SK-N-SH (cell line): Measurements from ENCODE around the gene FOXP1. TPM values are rescaled to one million over a fixed set of nuclear protein-coding genes. Genes with fewer than 3 reads are reported as not detected.

Experiments
- CTCF ChIA-PET: fragments of 300-600, 350-600 bp; formaldehyde crosslinking; extraction: SDS; loops from one replicate; lab custom pipeline; 2021; lab: Yijun Ruan, JAX
- POLR2A ChIA-PET: fragments of 350-600 bp; sonication (Branson Sonifier 250); formaldehyde crosslinking; extraction: SDS; loops from one replicate; lab custom pipeline; 2020; ENCODE audit warnings: antibody characterized with exemption, inconsistent platforms; lab: Yijun Ruan, JAX
- DNase-seq: peaks from one replicate; pipeline ENCODE4 v3.0.0; 2012
- H2AFZ ChIP-seq: fragments of 200-600 bp; sonication (generic); 2 replicates; pipeline ENCODE4 v1.8.1; 2016; ENCODE audit warnings: antibody characterized with exemption, mild to moderate bottlenecking, low read depth
- H3F3A ChIP-seq: fragments of 200-600 bp; sonication (generic); replicated peaks from 2 replicates; pipeline ENCODE3; 2016; ENCODE audit warnings: antibody characterized with exemption, mild to moderate bottlenecking; ENCODE audit not compliant: insufficient read depth
- H3K27ac ChIP-seq, 2 experiments: fragments of 200-500 bp in 1 of 2; fragments of 200-600 bp in 1 of 2; sonication (Bioruptor generic) in 1 of 2; sonication (generic), shearing (Covaris generic) in 1 of 2; 2 replicates each; pipeline versions ENCODE4 v1.5.1 to v1.6.1; 2014 to 2016; ENCODE audit warnings: low read depth in 2 of 2, inconsistent platforms in 1 of 2, low read length in 1 of 2, mild to moderate bottlenecking in 1 of 2, mixed read lengths in 1 of 2
- H3K27me3 ChIP-seq: fragments of 200-600 bp; sonication (generic), shearing (Covaris generic); 2 replicates; pipeline ENCODE4 v1.6.1; 2016; ENCODE audit warnings: mixed run types; ENCODE audit not compliant: insufficient read depth
- H3K36me3 ChIP-seq, 2 experiments: fragments of 200-500 bp in 1 of 2; fragments of 200-600 bp in 1 of 2; sonication (Bioruptor generic) in 1 of 2; sonication (generic) in 1 of 2; replicated peaks in 1 of 2; 2 replicates each; pipeline versions ENCODE3 to v1.5.1; 2014 to 2016; ENCODE audit warnings: low read length in 1 of 2, mild to moderate bottlenecking in 1 of 2; ENCODE audit not compliant: insufficient read depth in 2 of 2, control insufficient read depth in 1 of 2
- H3K4me1 ChIP-seq, 2 experiments: fragments of 200-500 bp in 1 of 2; fragments of 200-600 bp in 1 of 2; sonication (Bioruptor generic) in 1 of 2; sonication (generic), shearing (Covaris generic) in 1 of 2; 2 replicates each; pipeline versions ENCODE4 v1.5.1 to v1.6.1; 2014 to 2016; ENCODE audit warnings: low read depth in 1 of 2, low read length in 1 of 2, mixed run types in 1 of 2; ENCODE audit not compliant: insufficient read depth in 2 of 2, control insufficient read depth in 1 of 2
- H3K4me2 ChIP-seq: fragments of 200-600 bp; sonication (generic), shearing (Covaris generic); 2 replicates; pipeline ENCODE4 v1.6.1; 2017; ENCODE audit warnings: mixed run types
- H3K4me3 ChIP-seq, 2 experiments: fragments of 200-500 bp in 1 of 2; fragments of 200-600 bp in 1 of 2; sonication (Bioruptor generic) in 1 of 2; sonication (generic), shearing (Covaris generic) in 1 of 2; 2 replicates each; pipeline versions ENCODE4 v1.5.1 to v1.8.1; 2014 to 2016; ENCODE audit warnings: low read depth in 2 of 2, inconsistent platforms in 1 of 2, low read length in 1 of 2, mild to moderate bottlenecking in 1 of 2, mixed read lengths in 1 of 2, moderate library complexity in 1 of 2
- H3K79me2 ChIP-seq: fragments of 200-600 bp; sonication (generic); 2 replicates; pipeline ENCODE4 v1.8.1; 2017; ENCODE audit warnings: mild to moderate bottlenecking; ENCODE audit not compliant: insufficient read depth
- H3K9ac ChIP-seq: fragments of 200-600 bp; sonication (generic); 2 replicates; pipeline ENCODE4 v1.6.1; 2017; ENCODE audit warnings: mixed run types
- H3K9me2 ChIP-seq: fragments of 200-600 bp; sonication (generic); 2 replicates; pipeline ENCODE4 v1.6.1; 2017; ENCODE audit warnings: mixed run types
- H3K9me3 ChIP-seq: fragments of 200-600 bp; sonication (generic); 2 replicates; pipeline ENCODE4 v1.6.1; 2017; ENCODE audit warnings: mixed run types, mild to moderate bottlenecking, moderate library complexity
- H4K20me1 ChIP-seq: fragments of 200-600 bp; sonication (generic); 2 replicates; pipeline ENCODE4 v1.6.1; 2017; ENCODE audit warnings: mild to moderate bottlenecking, mixed run types; ENCODE audit not compliant: insufficient read depth
- CHD2 ChIP-seq: fragments of 150-350 bp; IDR thresholded peaks from 2 replicates; pipeline ENCODE4 v1.6.1; 2018; ENCODE audit warnings: low read length; ENCODE audit not compliant: partially characterized antibody
- ELF1 ChIP-seq: IDR thresholded peaks from 2 replicates; pipeline ENCODE4 v1.4.0; 2012
- EP300 ChIP-seq, 2 experiments: IDR thresholded peaks; 2 replicates each; pipeline versions ENCODE4 v1.4.0 to v1.6.1; 2012; ENCODE audit warnings: borderline replicate concordance in 1 of 2, low read depth in 1 of 2, low read length in 1 of 2
- EZH2phosphoT487 ChIP-seq: fragments of 200-600 bp; sonication (generic); IDR thresholded peaks from 2 replicates; pipeline ENCODE4 v1.6.1; 2017; ENCODE audit warnings: low read depth, mixed run types, mild to moderate bottlenecking, antibody characterized with exemption, moderate library complexity, borderline replicate concordance
- FOSL2 ChIP-seq: IDR thresholded peaks from 2 replicates; pipeline ENCODE4 v1.4.0; 2012; ENCODE audit warnings: low read depth, mild to moderate bottlenecking, moderate library complexity, borderline replicate concordance
- GATA2 ChIP-seq: sonication (generic); formaldehyde crosslinking; IDR thresholded peaks from 2 replicates; pipeline ENCODE4 v1.5.0; 2020; ENCODE audit warnings: mild to moderate bottlenecking, missing genetic modification reagents
- JUND ChIP-seq: IDR thresholded peaks from 2 replicates; pipeline ENCODE4 v1.4.0; 2012
- MEF2A ChIP-seq: IDR thresholded peaks from 2 replicates; pipeline ENCODE4 v1.4.0; 2012; ENCODE audit warnings: low read depth, borderline replicate concordance
- MXI1 ChIP-seq: IDR thresholded peaks from 2 replicates; pipeline ENCODE4 v1.6.1; 2012; ENCODE audit warnings: mild to moderate bottlenecking, low read depth, low read length, improper control_type of control experiment
- NFIC ChIP-seq: IDR thresholded peaks from 2 replicates; pipeline ENCODE4 v1.4.0; 2012; ENCODE audit warnings: borderline replicate concordance
- POLR2AphosphoS5 ChIP-seq: IDR thresholded peaks from 2 replicates; pipeline ENCODE4 v1.6.1; 2012; ENCODE audit warnings: low read depth, low read length
- RFX5 ChIP-seq: IDR thresholded peaks from 2 replicates; pipeline ENCODE4 v1.6.1; 2012; ENCODE audit warnings: mild to moderate bottlenecking, improper control_type of control experiment, low read length
- RXRA ChIP-seq: IDR thresholded peaks from 2 replicates; pipeline ENCODE4 v1.4.0; 2012; ENCODE audit warnings: low read depth, mild to moderate bottlenecking, borderline replicate concordance
- SMC3 ChIP-seq: IDR thresholded peaks from 2 replicates; pipeline ENCODE4 v1.6.1; 2012; ENCODE audit warnings: low read depth, low read length, improper control_type of control experiment
- TAF1 ChIP-seq: IDR thresholded peaks from 2 replicates; pipeline ENCODE4 v1.6.1; 2012; ENCODE audit warnings: low read depth, mild to moderate bottlenecking, low read length, moderate library complexity, borderline replicate concordance
- TCF12 ChIP-seq: IDR thresholded peaks from 2 replicates; pipeline ENCODE4 v1.4.0; 2012
- TEAD4 ChIP-seq: IDR thresholded peaks from 2 replicates; pipeline ENCODE4 v1.4.0; 2012; ENCODE audit warnings: mild to moderate bottlenecking, borderline replicate concordance; ENCODE audit not compliant: insufficient read depth
- YY1 ChIP-seq: IDR thresholded peaks from 2 replicates; pipeline ENCODE4 v1.4.0; 2012; ENCODE audit warnings: low read depth, mild to moderate bottlenecking
- WGBS: methylation state at CpG from one replicate; pipeline ENCODE4 v1.1.6; 2017; ENCODE audit warnings: low lambda C conversion rate; 5-methylcytosine and 5-hydroxymethylcytosine counted together
- polyA plus RNA-seq, 3 experiments: library from polyadenylated mRNA; depleted of rRNA; stranded (reverse); fragments of >200 nt; gene quantifications; 2 replicates each; pipeline ENCODE4 v1.2.3, GENCODE V29; 2012
- TF ChIP-seq, protein P1 (sequence below): IDR thresholded peaks from 2 replicates; pipeline ENCODE4; 2012
- TF ChIP-seq, protein P2 (sequence below): IDR thresholded peaks from 2 replicates; pipeline ENCODE4 v1.4.0; 2012; ENCODE audit warnings: low read depth
- TF ChIP-seq, protein P3 (sequence below): fragments of 150-350 bp; IDR thresholded peaks from 2 replicates; pipeline ENCODE4 v1.6.1; 2017; ENCODE audit warnings: antibody characterized with exemption, low read length, low read depth, borderline replicate concordance
- TF ChIP-seq, protein P4 (sequence below): IDR thresholded peaks from 2 replicates; pipeline ENCODE4 v1.4.0; 2012; ENCODE audit warnings: low read depth, borderline replicate concordance

FOXP1 gene
- polyA plus RNA-seq, 1 of the 3 experiments (the other 2 are of a cell fraction): 8.8 TPM

DNA sequence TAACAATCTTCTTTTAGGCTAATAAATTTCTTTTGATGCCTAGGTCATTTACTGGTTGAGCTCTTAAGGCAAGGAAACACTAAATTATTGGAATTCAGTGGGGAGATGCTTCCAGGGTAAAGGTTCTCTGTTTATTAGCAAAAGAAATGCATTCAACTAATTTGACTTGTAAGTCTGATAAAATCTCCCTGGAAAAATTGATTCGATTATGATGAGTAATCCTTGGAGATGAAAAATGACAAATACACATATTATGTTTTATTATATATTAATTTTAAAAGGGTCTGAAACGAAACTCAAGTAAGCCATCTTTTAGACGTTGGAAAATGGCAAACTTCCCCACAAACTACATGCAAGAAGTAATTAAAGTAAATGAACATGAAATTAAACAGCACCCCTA lies 328.0 kb downstream of the FOXP1 start:
- POLR2A ChIA-PET: no interaction called here
- Histone ChIP-seq H3K27ac (peak overlapping the region in 1 of 2 experiments; percentile 99; a peak in 2 of 4 replicates), H3K4me3 (no peak overlapping the region), H3K9me2 (no peaks in the 10 kb centered on the region), H3K36me3 (no peaks in the 10 kb centered on the region), H3K9me3 (no peaks in the 10 kb centered on the region), H3F3A (peaks cover 75% of the 10 kb centered on the region), H3K4me1 (peaks cover 4 to 52% of the 10 kb centered on the region in 2 experiments), H3K27me3 (no peaks in the 10 kb centered on the region), H4K20me1 (no peaks in the 10 kb centered on the region), H2AFZ (no peak overlapping the region), H3K4me2 (peak overlapping the region; percentile 46; the same call in 1 of the 2 replicates), H3K9ac (peak overlapping the region; percentile 29; the same call in 1 of the 2 replicates), H3K79me2 (peaks cover 62% of the 10 kb centered on the region)
- CTCF ChIA-PET: interaction anchor here (0.8 to 1.3 kb wide), 2 partner anchors 12 to 141 kb away, joined by 3 read pairs; no protein-coding TSS in a partner anchor
- TF ChIP-seq EP300 (IDR thresholded peaks at IDR 0.05; ENCODE audit: borderline replicate concordance in 1 of 2, low read depth in 1 of 2, low read length in 1 of 2): peak; percentile 47 to 56; a peak in 2 of 4 replicates
- TF ChIP-seq TEAD4: peak; percentile 30; the same call in 1 of the 2 replicates
- TF ChIP-seq JUND: peak; percentile 65
- no peak for TF ChIP-seq MEF2A
- TF ChIP-seq CHD2: no peak
- TF ChIP-seq, protein P1, sequence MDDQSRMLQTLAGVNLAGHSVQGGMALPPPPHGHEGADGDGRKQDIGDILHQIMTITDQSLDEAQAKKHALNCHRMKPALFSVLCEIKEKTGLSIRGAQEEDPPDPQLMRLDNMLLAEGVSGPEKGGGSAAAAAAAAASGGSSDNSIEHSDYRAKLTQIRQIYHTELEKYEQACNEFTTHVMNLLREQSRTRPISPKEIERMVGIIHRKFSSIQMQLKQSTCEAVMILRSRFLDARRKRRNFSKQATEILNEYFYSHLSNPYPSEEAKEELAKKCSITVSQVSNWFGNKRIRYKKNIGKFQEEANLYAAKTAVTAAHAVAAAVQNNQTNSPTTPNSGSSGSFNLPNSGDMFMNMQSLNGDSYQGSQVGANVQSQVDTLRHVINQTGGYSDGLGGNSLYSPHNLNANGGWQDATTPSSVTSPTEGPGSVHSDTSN: peak; percentile 70
- TF ChIP-seq GATA2 (CRISPR knock-in tag): no peak
- no peak for TF ChIP-seq TAF1
- TF ChIP-seq, protein P2, sequence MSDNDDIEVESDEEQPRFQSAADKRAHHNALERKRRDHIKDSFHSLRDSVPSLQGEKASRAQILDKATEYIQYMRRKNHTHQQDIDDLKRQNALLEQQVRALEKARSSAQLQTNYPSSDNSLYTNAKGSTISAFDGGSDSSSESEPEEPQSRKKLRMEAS: no peak
- TF ChIP-seq, protein P3, sequence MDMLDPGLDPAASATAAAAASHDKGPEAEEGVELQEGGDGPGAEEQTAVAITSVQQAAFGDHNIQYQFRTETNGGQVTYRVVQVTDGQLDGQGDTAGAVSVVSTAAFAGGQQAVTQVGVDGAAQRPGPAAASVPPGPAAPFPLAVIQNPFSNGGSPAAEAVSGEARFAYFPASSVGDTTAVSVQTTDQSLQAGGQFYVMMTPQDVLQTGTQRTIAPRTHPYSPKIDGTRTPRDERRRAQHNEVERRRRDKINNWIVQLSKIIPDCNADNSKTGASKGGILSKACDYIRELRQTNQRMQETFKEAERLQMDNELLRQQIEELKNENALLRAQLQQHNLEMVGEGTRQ: no peak
- TF ChIP-seq NFIC: peak; percentile 32; the same call in 1 of the 2 replicates
- TF ChIP-seq FOSL2: peak; percentile 32; the same call in 1 of the 2 replicates
- no peak for TF ChIP-seq ELF1
- TF ChIP-seq, protein P4, sequence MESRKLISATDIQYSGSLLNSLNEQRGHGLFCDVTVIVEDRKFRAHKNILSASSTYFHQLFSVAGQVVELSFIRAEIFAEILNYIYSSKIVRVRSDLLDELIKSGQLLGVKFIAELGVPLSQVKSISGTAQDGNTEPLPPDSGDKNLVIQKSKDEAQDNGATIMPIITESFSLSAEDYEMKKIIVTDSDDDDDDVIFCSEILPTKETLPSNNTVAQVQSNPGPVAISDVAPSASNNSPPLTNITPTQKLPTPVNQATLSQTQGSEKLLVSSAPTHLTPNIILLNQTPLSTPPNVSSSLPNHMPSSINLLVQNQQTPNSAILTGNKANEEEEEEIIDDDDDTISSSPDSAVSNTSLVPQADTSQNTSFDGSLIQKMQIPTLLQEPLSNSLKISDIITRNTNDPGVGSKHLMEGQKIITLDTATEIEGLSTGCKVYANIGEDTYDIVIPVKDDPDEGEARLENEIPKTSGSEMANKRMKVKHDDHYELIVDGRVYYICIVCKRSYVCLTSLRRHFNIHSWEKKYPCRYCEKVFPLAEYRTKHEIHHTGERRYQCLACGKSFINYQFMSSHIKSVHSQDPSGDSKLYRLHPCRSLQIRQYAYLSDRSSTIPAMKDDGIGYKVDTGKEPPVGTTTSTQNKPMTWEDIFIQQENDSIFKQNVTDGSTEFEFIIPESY: no peak
- TF ChIP-seq YY1: no peak
- no peak for TF ChIP-seq MXI1
- TF ChIP-seq RFX5: no peak
- no peak for TF ChIP-seq RXRA
- no peak for TF ChIP-seq SMC3
- no peak for TF ChIP-seq EZH2phosphoT487
- peak; percentile 78 for TF ChIP-seq TCF12
- TF ChIP-seq POLR2AphosphoS5: peak; percentile 48; the same call in 1 of the 2 replicates
- WGBS: 13% methylated on average over 3 of the region's 3 CpGs
- DNase-seq: no peak
